Loucy (cell line): ENCODE results near the gene CACNA2D3.

ENCODE experiments used
- CTCF ChIP-seq: fragments of 200-600 bp; sonication (generic); conservative IDR thresholded peaks from 2 replicates; pipeline ENCODE4 v1.5.1; 2014; ENCODE audit warnings: mild to moderate bottlenecking, antibody characterized with exemption, low read length
- EZH2phosphoT487 ChIP-seq: fragments of 200-600 bp; IDR thresholded peaks from 2 replicates; pipeline ENCODE4 v1.6.1; 2018; ENCODE audit warnings: antibody characterized with exemption, mild to moderate bottlenecking, moderate library complexity, borderline replicate concordance

GRCh38 chr3:54563501-54564200 lies 441.3 kb downstream of the CACNA2D3 start:
- TF ChIP-seq CTCF (no peak), EZH2phosphoT487 (no peak)
